Measurements from ENCODE around the gene ZNF609. TPM values are rescaled to one million over a fixed set of nuclear protein-coding genes. Genes with fewer than 3 reads are reported as not detected.

ZNF609 gene
- polyA plus RNA-seq, 1 donor from 2014 or later = 11.8 TPM

GRCh38 chr15:64441852-64442251 is 18.5 kb upstream of the ZNF609 start:
- H3K4me3 ChIP-seq (ENCODE audit: low read length) = no peak overlapping the region
- no peaks in the 10 kb centered on the region for H4K20me1 ChIP-seq (ENCODE audit: insufficient read depth)
- no peaks in the 10 kb centered on the region for H3K9me3 ChIP-seq (ENCODE audit: low read length)
- no peak for TF ChIP-seq EP300 (conservative IDR thresholded peaks at IDR 0.05; ENCODE audit: poor library complexity, severe bottlenecking)
- no peak for TF ChIP-seq RAD21 (conservative IDR thresholded peaks at IDR 0.05)
- no peak for TF ChIP-seq TAF1 (IDR thresholded peaks at IDR 0.05; ENCODE audit: low read depth)
- no peak for TF ChIP-seq REST (IDR thresholded peaks at IDR 0.05; ENCODE audit: borderline replicate concordance)
- no peak for TF ChIP-seq EZH2 (IDR thresholded peaks at IDR 0.05; ENCODE audit: borderline replicate concordance, insufficient read depth, low read length, poor library complexity, severe bottlenecking)
- TF ChIP-seq MXI1 (conservative IDR thresholded peaks at IDR 0.05; ENCODE audit: poor library complexity, severe bottlenecking) = no peak
- TF ChIP-seq POLR2AphosphoS5 (IDR thresholded peaks at IDR 0.05) = no peak
- H3K4me2 ChIP-seq (ENCODE audit: low read length) = no peak overlapping the region
- no peak overlapping the region for H3K9ac ChIP-seq (ENCODE audit: low read length)
- no peaks in the 10 kb centered on the region for H3K36me3 ChIP-seq (ENCODE audit: insufficient read depth, low read length)
- no peaks in the 10 kb centered on the region for H3K9me2 ChIP-seq (ENCODE audit: insufficient read depth, low read length)
- no peaks in the 10 kb centered on the region for H3K79me2 ChIP-seq (replicated peaks; ENCODE audit: insufficient read depth, low read length)
- H2AFZ ChIP-seq (ENCODE audit: low read depth, low read length) = no peak overlapping the region
- no peak overlapping the region for H3K27ac ChIP-seq (ENCODE audit: low read length)
- H3K27me3 ChIP-seq (ENCODE audit: insufficient read depth, low read depth, low read length) = no peaks in the 10 kb centered on the region
- no peaks in the 10 kb centered on the region for H3F3A ChIP-seq (ENCODE audit: insufficient read depth, low read length, poor library complexity, severe bottlenecking)

- no peaks in the 10 kb centered on the region for H4K20me1 ChIP-seq (ENCODE audit: insufficient read depth)
- H3K9ac ChIP-seq (ENCODE audit: low read length) = no peak overlapping the region
- no peaks in the 10 kb centered on the region for H3K36me3 ChIP-seq (ENCODE audit: insufficient read depth, low read length)
- H3K9me2 ChIP-seq (ENCODE audit: insufficient read depth, low read length) = no peaks in the 10 kb centered on the region
- H2AFZ ChIP-seq (ENCODE audit: low read depth, low read length) = no peak overlapping the region
- no peaks in the 10 kb centered on the region for H3K79me2 ChIP-seq (replicated peaks; ENCODE audit: insufficient read depth, low read length)
- H3K4me3 ChIP-seq (ENCODE audit: low read length) = no peak overlapping the region
- no peaks in the 10 kb centered on the region for H3K9me3 ChIP-seq (ENCODE audit: low read length)
- H3K27me3 ChIP-seq (ENCODE audit: insufficient read depth, low read depth, low read length) = no peaks in the 10 kb centered on the region
- no peak overlapping the region for H3K27ac ChIP-seq (ENCODE audit: low read length)
- TF ChIP-seq MXI1 (conservative IDR thresholded peaks at IDR 0.05; ENCODE audit: poor library complexity, severe bottlenecking) (no peak), RAD21 (conservative IDR thresholded peaks at IDR 0.05) (no peak), EZH2 (IDR thresholded peaks at IDR 0.05; ENCODE audit: borderline replicate concordance, insufficient read depth, low read length, poor library complexity, severe bottlenecking) (no peak), REST (IDR thresholded peaks at IDR 0.05; ENCODE audit: borderline replicate concordance) (no peak), POLR2AphosphoS5 (IDR thresholded peaks at IDR 0.05) (no peak), SMC3 (conservative IDR thresholded peaks at IDR 0.05; ENCODE audit: poor library complexity) (no peak), EP300 (conservative IDR thresholded peaks at IDR 0.05; ENCODE audit: poor library complexity, severe bottlenecking) (no peak)
- H3F3A ChIP-seq (ENCODE audit: insufficient read depth, low read length, poor library complexity, severe bottlenecking) = no peaks in the 10 kb centered on the region
- no peak overlapping the region for H3K4me2 ChIP-seq (ENCODE audit: low read length)
These were observed 17.4 kb upstream of the ZNF609 start for GRCh38 chr15:64443016-64443415.

All from neural cell (in vitro differentiated cells).